MM.1S (cell line): Measurements from ENCODE around the gene TMEM72.
A peak's percentile ranks its signal among the peaks of the same experiment; 100 is the strongest.

Experiments
- DNase-seq: peaks from one replicate; pipeline ENCODE4 v3.0.0-alpha.2; 2015
- H2AFZ ChIP-seq: fragments of 300-600 bp; sonication (generic); 2 replicates; pipeline ENCODE4 v1.6.0; 2016; ENCODE audit warnings: antibody characterized with exemption, low read length
- H3F3A ChIP-seq: fragments of 300-600 bp; sonication (generic); 2 replicates; pipeline ENCODE4 v1.6.1; 2016; ENCODE audit warnings: mild to moderate bottlenecking, antibody characterized with exemption, low read length, moderate library complexity, mixed read lengths; ENCODE audit not compliant: insufficient read depth
- H3K27ac ChIP-seq: fragments of 300-600 bp; sonication (generic); 2 replicates; pipeline ENCODE4 v1.5.1; 2016; ENCODE audit warnings: mild to moderate bottlenecking, low read length
- H3K27me3 ChIP-seq: fragments of 300-600 bp; sonication (generic); replicated peaks from 2 replicates; pipeline ENCODE4 v1.6.0; 2016; ENCODE audit warnings: low read length; ENCODE audit not compliant: insufficient read depth
- H3K36me3 ChIP-seq: fragments of 300-600 bp; sonication (generic); replicated peaks from 2 replicates; pipeline ENCODE4 v1.6.1; 2016; ENCODE audit warnings: mild to moderate bottlenecking, low read length, mixed read lengths; ENCODE audit not compliant: insufficient read depth
- H3K4me1 ChIP-seq: fragments of 300-600 bp; sonication (generic); 2 replicates; pipeline ENCODE4 v1.6.1; 2016; ENCODE audit warnings: low read length, mixed read lengths
- H3K4me2 ChIP-seq: fragments of 300-600 bp; sonication (generic); 2 replicates; pipeline ENCODE4 v1.6.0; 2016; ENCODE audit warnings: low read depth, low read length
- H3K4me3 ChIP-seq: fragments of 300-600 bp; sonication (generic); 2 replicates; pipeline ENCODE4 v1.5.1; 2016; ENCODE audit warnings: low read length, mixed read lengths
- H3K79me2 ChIP-seq: fragments of 300-600 bp; sonication (generic); 2 replicates; pipeline ENCODE4 v1.6.1; 2016; ENCODE audit warnings: mixed run types, low read length, mixed read lengths
- H3K9ac ChIP-seq: fragments of 300-600 bp; sonication (generic); 2 replicates; pipeline ENCODE4 v1.6.1; 2016; ENCODE audit warnings: low read length, mixed read lengths
- H3K9me2 ChIP-seq: fragments of 300-600 bp; sonication (generic); replicated peaks from 2 replicates; pipeline ENCODE4 v1.6.1; 2016; ENCODE audit warnings: mild to moderate bottlenecking, low read length, mixed read lengths; ENCODE audit not compliant: insufficient read depth
- H3K9me3 ChIP-seq: fragments of 300-600 bp; sonication (generic); replicated peaks from 2 replicates; pipeline ENCODE4 v1.6.1; 2016; ENCODE audit warnings: mild to moderate bottlenecking, low read length, mixed read lengths; ENCODE audit not compliant: insufficient read depth
- H4K20me1 ChIP-seq: fragments of 300-600 bp; sonication (generic); 2 replicates; pipeline ENCODE4 v1.6.1; 2016; ENCODE audit warnings: mild to moderate bottlenecking, low read length, moderate library complexity, mixed read lengths; ENCODE audit not compliant: insufficient read depth
- EZH2 ChIP-seq: fragments of 300-600 bp; sonication (generic); optimal IDR thresholded peaks from 2 replicates; pipeline ENCODE3; 2017; ENCODE audit warnings: low read depth, mild to moderate bottlenecking, antibody characterized with exemption, low read length, mixed read lengths
- EZH2phosphoT487 ChIP-seq: fragments of 300-600 bp; sonication (generic); IDR thresholded peaks from 2 replicates; pipeline ENCODE4 v1.6.1; 2018; ENCODE audit warnings: antibody characterized with exemption, low read length
- TF ChIP-seq, protein P1 (sequence below): fragments of 300-600 bp; sonication (generic); IDR thresholded peaks from 2 replicates; pipeline ENCODE4 v1.5.1; 2016; ENCODE audit warnings: antibody characterized with exemption, low read length, mixed read lengths

TMEM72 gene

DNA sequence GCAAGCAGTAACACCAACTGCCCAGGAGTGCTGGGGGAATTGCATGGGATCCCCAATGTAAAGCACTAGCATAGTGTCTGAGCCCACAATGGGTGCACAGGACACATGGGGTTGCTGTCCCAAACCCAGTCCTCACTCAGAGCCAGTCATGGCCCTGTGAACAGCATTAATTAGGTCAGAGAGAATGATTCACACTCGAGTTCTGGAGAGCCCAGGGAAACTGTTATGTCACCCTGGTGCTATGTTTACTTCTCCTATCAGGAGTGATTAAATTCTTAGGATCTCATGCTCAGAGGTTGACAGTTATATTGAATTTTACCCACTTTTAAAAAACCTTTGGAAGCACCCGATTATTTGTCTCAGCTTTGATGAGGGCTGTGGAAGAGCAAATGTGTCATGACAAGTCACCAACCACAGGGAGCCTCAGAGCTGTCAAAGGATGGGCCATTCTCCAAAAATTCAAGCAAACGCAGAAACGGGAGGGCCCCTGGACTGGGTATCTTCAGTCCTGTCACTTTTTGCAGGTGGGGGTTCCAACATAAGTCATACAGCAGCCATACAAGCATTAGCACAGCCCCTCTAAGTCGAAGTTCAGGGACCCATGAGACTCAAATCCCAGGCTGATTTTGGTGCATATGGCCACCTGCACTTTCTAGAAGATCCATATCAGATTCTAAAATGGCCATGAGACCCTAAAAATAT lies 47.2 kb downstream of the TMEM72 start:
- peaks cover 39% of the 10 kb centered on the region for H3F3A ChIP-seq
- TF ChIP-seq, protein P1, sequence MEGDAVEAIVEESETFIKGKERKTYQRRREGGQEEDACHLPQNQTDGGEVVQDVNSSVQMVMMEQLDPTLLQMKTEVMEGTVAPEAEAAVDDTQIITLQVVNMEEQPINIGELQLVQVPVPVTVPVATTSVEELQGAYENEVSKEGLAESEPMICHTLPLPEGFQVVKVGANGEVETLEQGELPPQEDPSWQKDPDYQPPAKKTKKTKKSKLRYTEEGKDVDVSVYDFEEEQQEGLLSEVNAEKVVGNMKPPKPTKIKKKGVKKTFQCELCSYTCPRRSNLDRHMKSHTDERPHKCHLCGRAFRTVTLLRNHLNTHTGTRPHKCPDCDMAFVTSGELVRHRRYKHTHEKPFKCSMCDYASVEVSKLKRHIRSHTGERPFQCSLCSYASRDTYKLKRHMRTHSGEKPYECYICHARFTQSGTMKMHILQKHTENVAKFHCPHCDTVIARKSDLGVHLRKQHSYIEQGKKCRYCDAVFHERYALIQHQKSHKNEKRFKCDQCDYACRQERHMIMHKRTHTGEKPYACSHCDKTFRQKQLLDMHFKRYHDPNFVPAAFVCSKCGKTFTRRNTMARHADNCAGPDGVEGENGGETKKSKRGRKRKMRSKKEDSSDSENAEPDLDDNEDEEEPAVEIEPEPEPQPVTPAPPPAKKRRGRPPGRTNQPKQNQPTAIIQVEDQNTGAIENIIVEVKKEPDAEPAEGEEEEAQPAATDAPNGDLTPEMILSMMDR: no peak
- no peak for TF ChIP-seq EZH2
- TF ChIP-seq EZH2phosphoT487: no peak
- H3K4me3 ChIP-seq: peak overlapping the region; percentile 83
- H2AFZ ChIP-seq: no peak overlapping the region
- H3K4me1 ChIP-seq: peaks cover 31% of the 10 kb centered on the region
- H3K9ac ChIP-seq: peak overlapping the region; percentile 70; the same call in 1 of the 2 replicates
- H3K79me2 ChIP-seq: peaks cover 52% of the 10 kb centered on the region
- H3K9me2 ChIP-seq: no peaks in the 10 kb centered on the region
- no peaks in the 10 kb centered on the region for H3K27me3 ChIP-seq
- H3K4me2 ChIP-seq: peak overlapping the region; percentile 94
- no peaks in the 10 kb centered on the region for H3K9me3 ChIP-seq
- no peaks in the 10 kb centered on the region for H4K20me1 ChIP-seq
- no peaks in the 10 kb centered on the region for H3K36me3 ChIP-seq
- H3K27ac ChIP-seq: no peak overlapping the region
- no peak for DNase-seq

DNA sequence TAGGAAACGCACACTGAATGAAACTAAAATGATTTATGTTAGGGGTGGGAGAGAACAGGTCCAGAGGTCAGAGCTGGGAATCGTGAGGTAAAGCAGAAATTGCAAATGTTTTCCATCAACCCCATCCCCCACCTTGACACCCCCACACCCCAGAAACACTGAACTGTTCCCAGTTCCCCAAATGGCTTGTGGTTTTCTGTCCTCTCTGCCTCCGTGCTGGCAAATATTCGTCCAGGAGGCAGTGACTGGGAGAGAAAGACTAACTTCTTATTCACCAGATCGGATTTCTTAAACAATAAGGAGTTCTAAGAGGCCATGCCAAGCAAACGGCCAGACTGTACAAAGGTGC lies 47.7 kb downstream of the TMEM72 start:
- Histone ChIP-seq H3K27me3 (no peaks in the 10 kb centered on the region), H3K79me2 (peaks cover 54% of the 10 kb centered on the region), H3K4me1 (peaks cover 34% of the 10 kb centered on the region), H4K20me1 (no peaks in the 10 kb centered on the region), H3K9me3 (no peaks in the 10 kb centered on the region), H3K4me3 (peak overlapping the region; percentile 83), H3K36me3 (no peaks in the 10 kb centered on the region), H3K4me2 (peak overlapping the region; percentile 94), H2AFZ (peak overlapping the region; percentile 73), H3F3A (peaks cover 44% of the 10 kb centered on the region), H3K9me2 (no peaks in the 10 kb centered on the region), H3K27ac (peak overlapping the region; percentile 57; the same call in 1 of the 2 replicates), H3K9ac (peak overlapping the region; percentile 70)
- DNase-seq: no peak
- no peak for TF ChIP-seq EZH2
- TF ChIP-seq, protein P1: no peak
- TF ChIP-seq EZH2phosphoT487: no peak

DNA sequence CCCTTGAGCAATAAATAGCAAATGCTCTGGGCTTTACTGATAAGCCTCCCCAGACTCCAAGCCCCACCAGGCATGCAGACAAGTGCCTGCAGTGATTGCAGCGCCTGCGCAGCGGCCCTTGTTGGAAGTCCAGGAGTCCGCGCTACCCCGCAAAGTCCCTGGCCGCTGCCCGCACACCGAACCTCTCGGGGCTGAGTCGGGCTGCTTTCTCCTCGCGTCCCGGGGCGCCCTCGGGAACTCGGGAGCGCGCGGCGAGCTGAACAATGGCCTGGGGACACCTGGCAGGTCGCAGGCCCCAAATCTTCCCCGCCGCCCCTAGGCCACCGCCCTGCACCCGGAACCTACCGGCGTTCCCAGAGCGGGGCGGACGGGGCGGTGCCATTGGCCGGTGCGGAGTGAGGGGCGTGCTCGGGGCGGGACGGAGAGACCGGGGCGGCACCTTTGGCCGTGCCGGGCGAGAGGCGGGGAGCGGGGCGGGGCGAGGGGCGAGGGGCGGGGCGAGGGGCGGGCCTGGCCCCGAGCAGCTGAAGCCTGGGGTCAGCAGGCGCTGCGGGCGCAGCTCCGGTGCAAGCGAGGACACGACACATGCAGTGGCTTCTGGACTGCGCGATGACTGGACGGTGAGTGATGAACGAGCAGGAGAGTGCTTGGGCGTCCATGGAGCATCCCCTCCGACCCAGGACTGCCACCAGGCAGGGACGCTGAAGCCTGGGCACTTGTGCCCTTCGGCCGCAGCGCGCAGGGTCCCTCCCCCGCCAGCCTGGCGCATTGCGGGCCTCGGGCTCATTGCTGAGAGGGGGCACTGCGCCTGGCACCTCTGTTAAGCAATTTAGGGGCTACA lies 48.3 kb downstream of the TMEM72 start, which contains the start of gene RASSF4:
Gene RASSF4 (plus strand): TSS at position 556 of the 841 bp plus-strand sequence. CDS start 10,401 bp downstream, outside the sequence.
- Histone ChIP-seq H2AFZ (peak within 1 kb of the TSS; percentile 73), H3K27ac (peak within 1 kb of the TSS; percentile 87), H3K9me3 (no peaks in the 10 kb centered on the region), H3K4me1 (peaks cover 40% of the 10 kb centered on the region), H3K9me2 (no peaks in the 10 kb centered on the region), H3K27me3 (no peaks in the 10 kb centered on the region), H3K4me3 (peak within 1 kb of the TSS; percentile 93), H3K79me2 (peaks cover 60% of the 10 kb centered on the region), H3K9ac (peak within 1 kb of the TSS; percentile 86), H3K36me3 (no peaks in the 10 kb centered on the region), H3F3A (peaks cover 50% of the 10 kb centered on the region), H4K20me1 (no peaks in the 10 kb centered on the region), H3K4me2 (peak within 1 kb of the TSS; percentile 97)
- no peak for TF ChIP-seq EZH2
- TF ChIP-seq, protein P1: no peak
- TF ChIP-seq EZH2phosphoT487: no peak
- DNase-seq: peak; percentile 93
